CD14-positive monocyte (primary cell): ENCODE measurements around the gene GRWD1. TPM values are rescaled to one million over a fixed set of nuclear protein-coding genes. Genes with fewer than 3 reads are reported as not detected.

Experiments
- DNase-seq, 3 donors: peaks; one replicate each; pipeline ENCODE4 v3.0.0-alpha.2; 2011 to 2022
- H2AFZ ChIP-seq: 2 replicates; pipeline ENCODE4 v1.6.0; 2012; ENCODE audit warnings: mild to moderate bottlenecking, low read depth, low read length, inconsistent platforms; ENCODE audit not compliant: insufficient read depth, poor library complexity, severe bottlenecking
- H3K27ac ChIP-seq, 2 donors: 1 replicate in 1 of 2; 2 replicates in 1 of 2; pipeline ENCODE4 v1.5.1; 2012 to 2013; ENCODE audit warnings: low read length in 2 of 2, control low read depth in 1 of 2, inconsistent platforms in 1 of 2, low read depth in 1 of 2, mild to moderate bottlenecking in 1 of 2
- H3K27me3 ChIP-seq, 2 donors: one replicate each; pipeline versions ENCODE4 v1.6.0 to v1.6.1; 2011 to 2013; ENCODE audit warnings: low read length in 2 of 2; ENCODE audit not compliant: control insufficient read depth in 2 of 2, insufficient read depth in 2 of 2
- H3K36me3 ChIP-seq, 2 donors: replicated peaks in 1 of 2; 1 replicate in 1 of 2; 2 replicates in 1 of 2; pipeline versions ENCODE4 v1.5.1 to v1.6.1; 2012 to 2013; ENCODE audit warnings: low read length in 2 of 2, control low read depth in 1 of 2, inconsistent platforms in 1 of 2, mild to moderate bottlenecking in 1 of 2; ENCODE audit not compliant: insufficient read depth in 2 of 2, control insufficient read depth in 1 of 2
- H3K4me1 ChIP-seq, 2 donors: 1 replicate in 1 of 2; 2 replicates in 1 of 2; pipeline versions ENCODE4 v1.5.1 to v1.6.1; 2012 to 2013; ENCODE audit warnings: low read length in 2 of 2, control low read depth in 1 of 2, inconsistent platforms in 1 of 2, mild to moderate bottlenecking in 1 of 2, moderate library complexity in 1 of 2; ENCODE audit not compliant: insufficient read depth in 2 of 2, control insufficient read depth in 1 of 2
- H3K4me2 ChIP-seq: replicated peaks from 2 replicates; pipeline ENCODE3; 2012; ENCODE audit warnings: low read length, moderate library complexity, mild to moderate bottlenecking; ENCODE audit not compliant: poor library complexity, severe bottlenecking; ENCODE audit errors: extremely low read depth
- H3K4me3 ChIP-seq, 3 experiments: fragments of 200-600 bp in 1 of 3; sonication (generic) in 1 of 3; replicated peaks in 1 of 3; 1 replicate in 2 of 3; 2 replicates in 1 of 3; pipeline ENCODE4 v1.5.1; 2011 to 2013; ENCODE audit warnings: low read length in 3 of 3, mild to moderate bottlenecking in 3 of 3, control low read depth in 2 of 3, low read depth in 2 of 3, inconsistent platforms in 1 of 3, moderate library complexity in 1 of 3
- H3K79me2 ChIP-seq: 2 replicates; pipeline ENCODE4 v1.6.0; 2012; ENCODE audit warnings: mild to moderate bottlenecking, control low read depth, inconsistent platforms, low read length, moderate library complexity; ENCODE audit not compliant: insufficient read depth
- H3K9ac ChIP-seq: 2 replicates; pipeline ENCODE4 v1.6.0; 2017; ENCODE audit warnings: low read length, mild to moderate bottlenecking; ENCODE audit not compliant: insufficient read depth, poor library complexity, severe bottlenecking
- H3K9me3 ChIP-seq, 2 donors: replicated peaks in 1 of 2; 1 replicate in 1 of 2; 2 replicates in 1 of 2; pipeline versions ENCODE4 v1.5.1 to v1.6.1; 2012 to 2013; ENCODE audit warnings: low read length in 2 of 2, control low read depth in 1 of 2; ENCODE audit not compliant: control insufficient read depth in 1 of 2, insufficient read depth in 1 of 2
- H4K20me1 ChIP-seq: 2 replicates; pipeline ENCODE4 v1.6.0; 2012; ENCODE audit warnings: mild to moderate bottlenecking, low read length, control low read depth, moderate library complexity; ENCODE audit not compliant: insufficient read depth
- H3K27ac Mint-ChIP-seq, 7 donors: one replicate each; pipeline ENCODE4 v1.8.0; 2020; ENCODE audit warnings: mild to moderate bottlenecking in 7 of 7, mixed read lengths in 7 of 7, moderate library complexity in 6 of 7, inconsistent platforms in 2 of 7
- H3K27me3 Mint-ChIP-seq, 3 donors: one replicate each; pipeline ENCODE4 v1.8.0; 2021 to 2022; ENCODE audit warnings: low read depth in 3 of 3, mild to moderate bottlenecking in 3 of 3, mixed read lengths in 3 of 3, moderate library complexity in 3 of 3, inconsistent platforms in 1 of 3
- H3K36me3 Mint-ChIP-seq, 2 donors: one replicate each; pipeline ENCODE4 v1.8.0; 2020; ENCODE audit warnings: mixed read lengths in 2 of 2, inconsistent platforms in 1 of 2, mild to moderate bottlenecking in 1 of 2
- H3K4me1 Mint-ChIP-seq: one replicate; pipeline ENCODE4 v1.8.0; 2020; ENCODE audit warnings: mild to moderate bottlenecking, mixed read lengths
- H3K4me3 Mint-ChIP-seq, 2 donors: one replicate each; pipeline ENCODE4 v1.8.0; 2020; ENCODE audit warnings: mild to moderate bottlenecking in 2 of 2, mixed read lengths in 2 of 2, moderate library complexity in 1 of 2
- H3K9me3 Mint-ChIP-seq, 7 donors: one replicate each; pipeline ENCODE4 v1.8.0; 2020 to 2022; ENCODE audit warnings: mixed read lengths in 7 of 7, mild to moderate bottlenecking in 6 of 7, moderate library complexity in 6 of 7, inconsistent platforms in 2 of 7
- CTCF ChIP-seq: fragments of 200-600 bp; IDR thresholded peaks from one replicate; pipeline ENCODE4 v1.8.0; 2022; ENCODE audit warnings: antibody characterized with exemption, mild to moderate bottlenecking
- WGBS: methylation state at CpG from one replicate; pipeline ENCODE4 v1.1.5; 2013; ENCODE audit warnings: missing lambda C conversion rate; ENCODE audit not compliant: insufficient coverage; 5-methylcytosine and 5-hydroxymethylcytosine counted together
- intact Hi-C, 2 donors: fragments of 100-400 bp; cut with micrococcal nuclease; formaldehyde crosslinking; loops; one replicate each; pipeline versions ENCODE4 v1.15.0 to v1.15.1; 2023
- polyA plus RNA-seq, 3 donors: library from polyadenylated mRNA; depleted of rRNA in 1 of 3; unstranded in 2 of 3; stranded (reverse) in 1 of 3; fragments of 300-500 nt in 2 of 3; fragments of >200 nt in 1 of 3; fragmentation: Illumina TruSeq in 2 of 3; gene quantifications; 1 replicate in 2 of 3; 2 replicates in 1 of 3; pipeline ENCODE4 v1.2.3, GENCODE V29; 2012 to 2021

GRWD1 gene
- polyA plus RNA-seq, 3 donors, result 3.7 to 13.9 (median 10.0) TPM

- intact Hi-C loops, result no loop called here
- H3K9me3 Mint-ChIP-seq, result peaks cover 0 to 4% (median 0%) of the 10 kb centered on the region in 7 donors
- WGBS, result 92% methylated on average over 11 of the region's 16 CpGs
- Histone ChIP-seq H3K9me3 (no peaks in the 10 kb centered on the region), H3K79me2 (peaks cover 21% of the 10 kb centered on the region), H3K27ac (no peak overlapping the region), H3K4me2 (no peak overlapping the region), H3K9ac (no peak overlapping the region), H2AFZ (no peak overlapping the region), H3K4me3 (no peak overlapping the region), H3K27me3 (no peaks in the 10 kb centered on the region), H3K36me3 (peaks cover 14 to 16% of the 10 kb centered on the region in 2 donors), H3K4me1 (peaks cover 12 to 19% of the 10 kb centered on the region in 2 donors), H4K20me1 (peaks cover 25% of the 10 kb centered on the region)
- H3K36me3 Mint-ChIP-seq, result peaks cover 14 to 26% of the 10 kb centered on the region in 2 donors
- H3K4me1 Mint-ChIP-seq, result peaks cover 20% of the 10 kb centered on the region
- no peak for DNase-seq
- H3K27me3 Mint-ChIP-seq, result peaks cover 1 to 2% (median 1%) of the 10 kb centered on the region in 3 donors
- H3K4me3 Mint-ChIP-seq, result no peak overlapping the region
- TF ChIP-seq CTCF, result no peak
- peak overlapping the region in 2 of 7 donors; percentile 45 to 61 for H3K27ac Mint-ChIP-seq
These were observed 21.0 kb downstream of the GRWD1 start for GRCh38 chr19:48466561-48467325.

- peaks cover 12 to 19% of the 10 kb centered on the region in 2 donors for H3K4me1 ChIP-seq
- H3K79me2 ChIP-seq, result peaks cover 25% of the 10 kb centered on the region
- H3K4me2 ChIP-seq, result peak overlapping the region; percentile 89
- peaks cover 33 to 36% of the 10 kb centered on the region in 2 donors for H3K36me3 ChIP-seq
- H3K9me3 ChIP-seq, result no peaks in the 10 kb centered on the region
- H3K4me1 Mint-ChIP-seq, result peaks cover 20% of the 10 kb centered on the region
- WGBS, result under 1% methylated on average over 35 of the region's 36 CpGs
- peak overlapping the region in 1 of 2 donors; percentile 59 for H3K27ac ChIP-seq
- H2AFZ ChIP-seq, result peak overlapping the region; percentile 84
- no peak for TF ChIP-seq CTCF
- H3K36me3 Mint-ChIP-seq, result peaks cover 29 to 38% of the 10 kb centered on the region in 2 donors
- no peaks in the 10 kb centered on the region for H3K9me3 Mint-ChIP-seq
- peak overlapping the region; percentile 78 to 88 for H3K4me3 Mint-ChIP-seq
- intact Hi-C loops, result loop anchor here (1.0 to 2.0 kb wide), 2 partner anchors 24 to 105 kb away; partner anchors contain the start of gene SYNGR4 (in 1 of the 2)
- H4K20me1 ChIP-seq, result peaks cover 42% of the 10 kb centered on the region
- H3K4me3 ChIP-seq, result peak overlapping the region; percentile 73 to 98 (median 80)
- H3K27me3 Mint-ChIP-seq, result peaks cover 1 to 3% (median 2%) of the 10 kb centered on the region in 3 donors
- peak; percentile 100 for DNase-seq
- no peaks in the 10 kb centered on the region for H3K27me3 ChIP-seq
- peak overlapping the region; percentile 56 to 92 (median 83) for H3K27ac Mint-ChIP-seq
- peak overlapping the region; percentile 81 for H3K9ac ChIP-seq
These were observed 23.0 kb downstream of the GRWD1 start for GRCh38 chr19:48468772-48469288.
